ENCODE measurements around the gene FMNL2.

- TF ChIP-seq CTCF (IDR thresholded peaks at IDR 0.05 in 4 of 5, conservative IDR thresholded peaks at IDR 0.05 in 1 of 5) (no peak), POLR2A (IDR thresholded peaks at IDR 0.05) (no peak)
Observed at GRCh38 chr2:152335726-152336118, 748 bp downstream of the FMNL2 start.

Measured in gastrocnemius medialis (tissue), 4 donors.